ENCODE results near the gene MPI. TPM values are rescaled to one million over a fixed set of nuclear protein-coding genes. Genes with fewer than 3 reads are reported as not detected.

MPI gene
- total and polyA plus RNA-seq, 2 donors (not counting 3 experiments of a cell fraction or from before 2014, with no cell fraction given) = 36.3 to 69.3 TPM

DNA sequence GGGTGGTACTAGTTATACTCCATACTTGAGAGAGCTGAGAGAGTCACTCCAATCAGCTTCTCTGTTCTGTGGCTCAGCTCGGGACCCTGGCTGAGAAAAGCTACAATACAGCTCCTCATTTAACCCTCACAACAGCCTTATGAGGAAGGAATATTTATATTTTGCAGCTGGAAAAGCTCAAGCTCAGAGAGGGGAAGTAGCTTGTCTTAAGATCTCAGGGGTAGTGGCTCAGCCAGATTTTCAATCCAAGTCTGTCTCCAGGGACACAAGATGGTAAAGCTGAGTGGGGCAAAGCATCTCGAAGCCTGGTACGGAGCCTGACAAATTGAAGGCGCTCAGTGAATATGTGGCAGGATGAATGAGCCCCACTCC, 31.5 kb upstream of the MPI start:
- dilution Hi-C loops (cut with MboI; ENCODE audit: extremely low pct_ligation_motif_present, low sequenced_read_pairs) = no loop called here
- CTCF ChIA-PET = interaction anchor here (0.6 to 3.4 kb wide), 7 partner anchors 9 to 227 kb away, joined by 3 to 13 read pairs (median 3); no protein-coding TSS in a partner anchor

More for the DNA sequence above, 31.5 kb upstream of the MPI start:
- intact Hi-C loops (cut with micrococcal nuclease) = no loop called here
- Histone ChIP-seq H3K4me1 (ENCODE audit: control insufficient read depth, extremely low read depth, insufficient read depth, low read length) (no peaks in the 10 kb centered on the region), H3K27ac (ENCODE audit: insufficient read depth, low read depth, low read length) (no peak overlapping the region), H3K27me3 (ENCODE audit: control insufficient read depth in 2 of 2, insufficient read depth in 2 of 2, low read length in 2 of 2) (no peaks in the 10 kb centered on the region), H3K9ac (replicated peaks; ENCODE audit: extremely low read depth, insufficient read depth, low read length) (no peak overlapping the region), H2AFZ (ENCODE audit: low read depth, low read length) (no peak overlapping the region), H3K9me1 (replicated peaks; ENCODE audit: control insufficient read depth, extremely low read depth, insufficient read depth, low read length) (no peaks in the 10 kb centered on the region), H4K20me1 (replicated peaks; ENCODE audit: control insufficient read depth, extremely low read depth, insufficient read depth, low read length) (no peaks in the 10 kb centered on the region), H3K9me3 (replicated peaks; ENCODE audit: control insufficient read depth, insufficient read depth, low read length) (no peaks in the 10 kb centered on the region), H3K79me2 (ENCODE audit: control insufficient read depth, insufficient read depth, low read length) (peaks cover 11% of the 10 kb centered on the region), H3K4me3 (replicated peaks in 1 of 3; ENCODE audit: insufficient read depth in 1 of 3, low read depth in 1 of 3, low read length in 3 of 3) (no peak overlapping the region), H3K36me3 (ENCODE audit: control insufficient read depth in 2 of 2, extremely low read depth in 1 of 2, insufficient read depth in 2 of 2, low read length in 2 of 2) (peaks cover 0 to 14% of the 10 kb centered on the region in 2 experiments), H3K4me2 (ENCODE audit: insufficient read depth, low read length) (no peak overlapping the region)
- no peak for TF ChIP-seq JUN (IDR thresholded peaks at IDR 0.05; ENCODE audit: borderline replicate concordance, insufficient read depth, insufficient read length, low read depth)
- TF ChIP-seq, protein P1, sequence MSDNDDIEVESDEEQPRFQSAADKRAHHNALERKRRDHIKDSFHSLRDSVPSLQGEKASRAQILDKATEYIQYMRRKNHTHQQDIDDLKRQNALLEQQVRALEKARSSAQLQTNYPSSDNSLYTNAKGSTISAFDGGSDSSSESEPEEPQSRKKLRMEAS (IDR thresholded peaks at IDR 0.05; ENCODE audit: insufficient read depth, insufficient read length) = no peak
- TF ChIP-seq MYC (IDR thresholded peaks at IDR 0.05; ENCODE audit: low read depth, low read length) = no peak
- no peak for TF ChIP-seq EZH2 (IDR thresholded peaks at IDR 0.05; ENCODE audit: borderline replicate concordance, low read depth, low read length, severe bottlenecking)
- TF ChIP-seq, protein P2, sequence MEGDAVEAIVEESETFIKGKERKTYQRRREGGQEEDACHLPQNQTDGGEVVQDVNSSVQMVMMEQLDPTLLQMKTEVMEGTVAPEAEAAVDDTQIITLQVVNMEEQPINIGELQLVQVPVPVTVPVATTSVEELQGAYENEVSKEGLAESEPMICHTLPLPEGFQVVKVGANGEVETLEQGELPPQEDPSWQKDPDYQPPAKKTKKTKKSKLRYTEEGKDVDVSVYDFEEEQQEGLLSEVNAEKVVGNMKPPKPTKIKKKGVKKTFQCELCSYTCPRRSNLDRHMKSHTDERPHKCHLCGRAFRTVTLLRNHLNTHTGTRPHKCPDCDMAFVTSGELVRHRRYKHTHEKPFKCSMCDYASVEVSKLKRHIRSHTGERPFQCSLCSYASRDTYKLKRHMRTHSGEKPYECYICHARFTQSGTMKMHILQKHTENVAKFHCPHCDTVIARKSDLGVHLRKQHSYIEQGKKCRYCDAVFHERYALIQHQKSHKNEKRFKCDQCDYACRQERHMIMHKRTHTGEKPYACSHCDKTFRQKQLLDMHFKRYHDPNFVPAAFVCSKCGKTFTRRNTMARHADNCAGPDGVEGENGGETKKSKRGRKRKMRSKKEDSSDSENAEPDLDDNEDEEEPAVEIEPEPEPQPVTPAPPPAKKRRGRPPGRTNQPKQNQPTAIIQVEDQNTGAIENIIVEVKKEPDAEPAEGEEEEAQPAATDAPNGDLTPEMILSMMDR (IDR thresholded peaks at IDR 0.05; ENCODE audit: extremely low read depth in 1 of 2, insufficient read depth in 1 of 2, low read depth in 1 of 2, low read length in 2 of 2) = no peak
- no peak for TF ChIP-seq GATA2 (IDR thresholded peaks at IDR 0.05; ENCODE audit: insufficient read depth, insufficient read length, low read depth, low read length)
- no peak for TF ChIP-seq POLR2A (IDR thresholded peaks at IDR 0.05; ENCODE audit: low read depth, low read length)
- no peak for TF ChIP-seq POLR2AphosphoS5 (IDR thresholded peaks at IDR 0.05; ENCODE audit: insufficient read depth, low read depth, low read length)
- TF ChIP-seq FOS (IDR thresholded peaks at IDR 0.05; ENCODE audit: borderline replicate concordance, insufficient read depth, low read length) = no peak
- DNase-seq (ENCODE audit: low read depth, low spot score) (no peak), FAIRE-seq (no peak)
- POLR2A ChIA-PET = no interaction called here
- no TSS peak for BruUV-seq (replicated peaks)
